ENCODE results near the gene FOXP1.

Gene FOXP1

GRCh38 chr3:71083726-71084131 lies 499.8 kb downstream of the FOXP1 start:
- DNase-seq, result no peak

DNA sequence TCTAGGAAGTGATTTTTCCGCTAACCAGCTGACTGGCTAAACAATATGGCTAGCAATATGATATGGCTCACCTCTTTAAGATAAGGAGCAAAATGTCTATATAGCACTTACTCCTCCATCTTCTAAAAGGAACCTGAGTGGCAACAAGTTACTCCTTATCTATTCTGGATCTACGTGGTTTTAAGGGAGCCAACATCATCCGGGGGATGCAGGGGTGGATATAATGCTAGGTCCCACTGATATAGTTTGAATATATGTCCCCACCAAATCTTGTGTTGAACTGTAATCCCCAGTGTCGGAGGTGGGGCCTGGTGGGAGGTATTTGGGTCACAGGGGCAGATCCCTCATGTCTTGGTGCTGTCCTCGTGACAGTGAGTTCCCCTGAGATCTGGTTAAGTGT lies 500.7 kb downstream of the FOXP1 start:
- no peak for DNase-seq

GRCh38 chr3:71080517-71081083 lies 502.9 kb downstream of the FOXP1 start:
- no peak for DNase-seq

DNA sequence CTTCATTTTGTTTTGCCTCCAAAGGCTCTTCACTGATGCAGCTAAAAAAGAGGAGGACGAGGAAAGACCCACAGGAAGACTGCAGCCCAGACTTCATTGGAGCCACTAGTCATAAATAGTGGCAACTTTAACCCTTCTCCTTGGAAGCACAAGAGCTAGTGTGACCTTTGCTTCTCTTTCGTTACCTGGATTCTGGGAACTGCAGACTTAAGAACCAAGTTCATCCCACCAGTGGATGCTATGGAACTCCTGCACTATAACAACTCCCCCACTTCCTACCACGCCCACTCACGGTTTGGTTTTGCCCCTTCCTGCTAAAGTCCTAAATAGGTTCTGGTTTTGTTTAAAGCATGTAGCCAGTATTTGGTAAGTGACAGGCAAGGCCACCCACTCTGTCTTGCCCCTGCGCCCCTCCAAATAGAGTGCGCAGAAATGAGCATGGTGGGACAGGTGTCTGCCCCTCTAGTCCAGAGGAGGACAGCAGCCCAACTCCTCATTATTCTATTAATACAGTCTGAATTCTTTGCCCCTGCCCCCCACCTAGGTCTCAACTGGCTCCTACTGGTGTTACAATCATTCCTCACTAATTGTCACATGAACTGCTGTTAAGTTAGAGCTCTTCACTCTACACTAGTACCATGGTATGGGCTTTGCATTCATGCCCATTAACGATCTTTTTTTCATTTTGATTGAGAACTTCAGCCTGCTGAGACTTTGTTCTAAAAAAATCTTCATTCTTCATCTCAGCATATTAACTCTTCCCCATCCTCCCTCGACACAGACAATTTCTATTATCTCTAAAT lies 504.6 kb downstream of the FOXP1 start:
- no peak for DNase-seq

- no peak for DNase-seq
Observed at GRCh38 chr3:71078199-71078598, 505.3 kb downstream of the FOXP1 start.

- DNase-seq, result no peak
Observed at GRCh38 chr3:71077070-71077469, 506.5 kb downstream of the FOXP1 start.

- DNase-seq, result no peak
Observed at GRCh38 chr3:71076361-71077002, 507.0 kb downstream of the FOXP1 start.

DNA sequence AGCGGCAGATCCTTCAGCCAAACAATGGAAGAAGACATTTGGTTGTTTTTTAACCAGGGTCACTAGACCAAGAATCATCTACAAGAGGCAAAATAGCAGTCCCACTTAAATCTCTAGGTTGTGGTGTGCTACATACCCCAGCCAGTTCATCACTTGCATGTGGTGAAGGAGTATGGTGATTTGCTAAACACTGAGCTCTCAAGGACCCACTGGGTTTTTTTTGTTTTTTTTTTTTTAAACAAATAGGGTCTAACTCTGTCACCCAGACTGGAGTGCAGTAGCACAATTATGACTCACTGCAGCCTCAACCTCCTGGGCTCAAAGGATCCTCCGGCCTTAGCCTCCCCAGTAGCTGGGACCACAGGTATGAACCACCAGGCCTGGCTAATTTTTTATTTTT lies 508.0 kb downstream of the FOXP1 start:
- DNase-seq, result no peak

DNA sequence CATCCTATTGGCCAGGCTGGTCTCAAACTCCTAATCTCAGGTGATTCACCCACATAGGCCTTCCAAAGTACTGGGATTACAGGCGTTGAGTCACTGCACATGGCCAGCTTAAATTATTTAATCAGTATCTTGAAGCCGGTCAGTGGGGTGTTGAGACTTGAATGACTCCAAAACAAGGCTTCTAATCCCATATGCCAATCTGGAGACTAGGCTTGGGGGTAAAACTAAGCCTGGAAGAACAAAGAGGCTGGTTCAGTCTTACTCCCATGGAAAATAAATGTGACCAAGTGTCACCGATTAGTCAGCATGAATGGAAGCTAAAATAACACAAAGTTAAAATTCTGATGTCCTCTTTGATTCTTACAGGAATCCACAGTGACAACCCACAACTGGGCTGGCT lies 509.1 kb downstream of the FOXP1 start:
- DNase-seq, result no peak

DNA sequence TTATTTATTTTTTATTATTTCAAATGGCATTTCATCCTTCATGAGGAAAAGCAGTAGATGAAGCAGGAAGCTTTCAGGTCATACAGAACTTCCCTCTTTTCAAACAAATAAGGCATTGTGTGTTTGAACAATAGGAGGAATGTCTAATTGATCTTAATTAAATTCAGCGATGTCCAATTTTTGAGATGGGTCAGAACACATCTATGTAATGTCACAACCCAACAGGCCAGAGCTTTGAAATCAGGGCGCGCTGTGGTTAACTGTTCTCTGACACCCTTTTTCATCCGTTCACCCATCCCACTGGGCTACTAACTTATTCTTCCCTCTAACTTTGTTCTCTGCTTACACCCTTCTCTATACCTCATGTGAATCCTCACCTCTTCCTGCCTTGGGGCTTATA lies 510.5 kb downstream of the FOXP1 start:
- no peak for DNase-seq

DNA sequence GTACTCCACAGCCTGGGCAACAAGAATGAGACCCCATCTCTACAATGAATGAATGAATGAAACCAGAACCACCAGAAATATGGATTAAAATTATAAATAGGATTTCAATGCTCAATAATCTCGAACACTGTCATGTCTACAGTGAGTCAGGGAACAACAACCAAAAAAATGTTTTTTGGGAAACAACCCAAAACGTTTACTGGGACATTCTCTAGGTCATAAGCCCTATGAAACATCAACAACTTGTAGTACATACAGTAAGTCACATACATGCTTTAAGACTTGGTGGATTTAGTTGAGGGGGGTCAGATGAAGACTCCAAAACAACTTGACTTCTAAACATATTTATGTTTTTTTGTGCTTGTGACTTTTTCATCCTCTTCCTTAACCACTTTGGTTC lies 511.2 kb downstream of the FOXP1 start:
- DNase-seq, result no peak

DNA sequence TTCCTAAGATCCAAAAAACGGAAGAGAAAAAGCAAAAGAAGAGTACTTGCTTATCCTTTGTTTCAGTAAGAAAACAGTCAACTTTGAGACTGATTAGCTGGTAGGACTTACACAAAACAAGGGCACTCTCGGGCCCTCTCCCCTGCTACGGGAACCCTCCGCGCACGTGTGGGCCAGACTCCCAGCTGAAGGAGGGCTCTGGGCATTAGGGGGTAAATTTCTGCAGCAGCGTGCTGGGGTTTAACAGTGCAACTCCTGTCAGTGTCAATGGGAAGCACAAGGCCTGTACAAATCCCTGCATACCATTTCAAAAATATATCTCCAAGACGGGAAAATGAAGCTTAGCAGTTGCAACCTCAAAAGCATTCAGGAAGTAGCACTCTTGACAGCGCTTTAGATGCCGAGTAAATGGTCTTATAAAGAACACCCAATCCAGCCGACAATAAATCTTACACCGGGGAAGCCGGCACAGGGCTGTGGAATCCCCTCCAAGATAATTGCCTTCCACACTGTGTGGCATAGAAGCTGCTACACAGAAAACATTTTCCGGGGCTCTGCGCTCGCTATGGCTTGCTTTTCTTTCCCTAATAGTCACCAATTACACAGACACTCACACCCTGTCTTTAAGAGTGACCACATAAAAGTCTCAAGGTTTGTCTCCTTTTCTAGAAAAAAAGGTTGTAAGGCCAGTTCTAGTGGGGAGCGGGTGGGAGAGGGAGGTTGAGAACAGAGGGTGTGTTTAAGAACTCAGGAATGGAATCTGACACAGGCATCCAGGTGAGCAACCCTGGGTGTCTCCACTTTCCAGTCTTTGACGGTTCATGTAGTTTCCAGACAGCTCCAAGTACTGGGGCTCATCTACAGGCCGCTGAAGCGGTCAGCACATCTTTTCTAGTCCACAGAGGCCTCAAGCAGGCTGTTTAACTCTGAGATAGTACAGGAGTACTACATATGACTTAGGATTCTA lies 512.7 kb downstream of the FOXP1 start:
- DNase-seq, result no peak

- DNase-seq, result no peak
Observed at GRCh38 chr3:71069797-71070196, 513.7 kb downstream of the FOXP1 start.

DNA sequence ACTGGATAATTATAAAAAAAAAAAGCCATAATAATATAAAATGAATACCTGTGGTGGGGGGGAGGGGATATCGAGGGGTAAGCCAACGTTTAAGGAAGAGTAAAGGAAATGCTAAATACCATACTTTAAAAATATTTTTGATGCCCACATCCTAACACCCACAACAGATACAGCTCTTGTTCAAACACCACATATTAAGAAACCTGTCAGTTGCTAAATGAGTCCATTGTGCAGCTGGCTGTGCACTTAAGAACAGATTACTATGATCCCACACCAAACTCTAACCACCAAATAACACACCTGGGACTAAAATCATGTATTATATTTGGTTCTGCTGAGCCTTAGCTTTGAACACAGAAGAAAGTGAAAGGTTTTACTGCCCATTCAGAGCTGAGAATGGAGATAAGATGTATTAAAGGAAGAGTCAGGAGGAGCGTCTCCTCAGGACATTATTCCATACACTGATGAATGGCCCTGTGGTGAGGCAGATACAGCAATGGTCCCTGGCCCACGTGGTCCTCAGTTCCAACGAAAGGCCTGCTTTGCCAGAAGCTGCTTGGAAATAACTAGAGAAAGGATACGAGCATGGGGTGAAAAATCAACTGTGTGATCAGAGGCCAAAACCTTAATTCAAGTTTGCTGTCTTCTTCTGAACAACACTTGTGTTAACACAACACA lies 515.4 kb downstream of the FOXP1 start:
- DNase-seq, result no peak

- DNase-seq, result no peak
Observed at GRCh38 chr3:71066849-71067261, 516.7 kb downstream of the FOXP1 start.

GRCh38 chr3:71066356-71066755 lies 517.2 kb downstream of the FOXP1 start:
- DNase-seq, result no peak

GRCh38 chr3:71065764-71066013 lies 517.8 kb downstream of the FOXP1 start:
- DNase-seq, result no peak

DNA sequence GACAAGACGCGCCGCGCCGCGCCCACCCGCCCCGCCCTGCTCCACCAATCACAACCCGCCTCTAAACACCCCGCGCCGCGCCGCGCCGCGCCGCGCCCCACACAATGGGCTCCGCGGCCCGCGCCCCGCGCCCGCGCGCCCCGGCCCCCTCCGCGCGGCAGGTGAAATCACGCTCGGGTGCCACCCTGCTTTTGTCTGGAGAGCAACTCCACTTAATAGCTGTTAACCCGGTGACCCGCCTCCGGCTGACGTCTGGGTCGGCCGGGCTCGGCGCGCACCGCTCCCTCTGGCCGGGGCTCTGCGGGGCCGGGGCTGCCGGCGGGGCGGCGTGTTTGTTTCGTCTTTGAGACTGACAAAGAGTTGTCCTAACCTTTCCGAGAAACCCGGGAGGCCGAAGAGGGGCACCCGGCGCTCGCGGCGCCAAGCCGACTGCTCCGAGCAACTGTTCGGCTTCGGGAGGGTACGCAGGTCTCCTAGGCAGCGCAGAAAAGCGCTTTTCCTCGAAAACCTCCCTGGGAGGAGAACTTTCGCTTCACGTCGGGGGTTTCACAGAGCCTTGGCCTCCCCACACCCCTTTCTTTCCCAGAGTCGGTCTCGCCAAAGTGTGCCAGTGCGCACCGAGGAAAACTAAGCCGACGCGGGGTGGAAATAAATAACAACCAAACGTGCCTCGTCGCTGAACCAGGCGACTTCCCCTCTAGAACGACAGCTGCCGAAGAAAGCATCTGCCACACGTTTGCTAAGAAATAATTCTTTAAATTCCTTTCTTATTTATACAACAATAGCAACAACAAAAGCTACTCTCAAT lies 518.4 kb downstream of the FOXP1 start:
- DNase-seq, result no peak

- no peak for DNase-seq
Observed at GRCh38 chr3:71064291-71064955, 519.1 kb downstream of the FOXP1 start.

GRCh38 chr3:71063773-71064290 lies 519.7 kb downstream of the FOXP1 start:
- no peak for DNase-seq

Data from NCI-H774 (cell line).